Measurements from ENCODE around the gene IFT22.
"Not testable (repeated sequence)": the region's sequence is repeated elsewhere in the genome, so short reads cannot be mapped to it uniquely, and the experiment has no call there.

The IFT22 gene

DNA sequence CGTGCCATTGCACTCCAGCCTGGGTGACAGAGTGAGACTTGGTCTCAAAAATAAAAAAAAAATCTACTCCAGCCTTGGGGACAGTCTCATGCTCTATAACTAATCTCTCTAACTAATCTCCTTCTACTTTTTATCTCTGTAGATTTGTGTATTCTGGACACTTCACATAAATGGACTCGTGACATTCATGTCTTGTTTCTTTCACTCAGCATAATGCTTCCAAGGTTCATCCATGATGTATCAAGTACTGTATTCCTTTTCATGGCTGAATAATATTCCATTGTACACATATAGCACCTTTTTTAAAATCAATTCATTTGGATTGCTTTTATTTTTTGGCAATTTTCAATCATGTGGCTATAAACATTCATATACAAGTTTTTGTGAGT, 31.3 kb upstream of the IFT22 start:
- no peak overlapping the region for H3K4me3 ChIP-seq (ENCODE audit: low read depth, low read length)
- H3K27me3 ChIP-seq (ENCODE audit: control insufficient read depth, insufficient read depth, low read length): no peaks in the 10 kb centered on the region
- no peak overlapping the region for H3K27ac ChIP-seq (ENCODE audit: low read depth, low read length)
- H3K9ac ChIP-seq (ENCODE audit: low read depth, low read length): no peak overlapping the region
- H3K4me1 ChIP-seq (ENCODE audit: control insufficient read depth, insufficient read depth, low read length): no peaks in the 10 kb centered on the region
- H3K36me3 ChIP-seq (ENCODE audit: control insufficient read depth, insufficient read depth, low read length): no peaks in the 10 kb centered on the region
- no peaks in the 10 kb centered on the region for H3K9me3 ChIP-seq (ENCODE audit: control insufficient read depth, insufficient read depth, low read length)

DNA sequence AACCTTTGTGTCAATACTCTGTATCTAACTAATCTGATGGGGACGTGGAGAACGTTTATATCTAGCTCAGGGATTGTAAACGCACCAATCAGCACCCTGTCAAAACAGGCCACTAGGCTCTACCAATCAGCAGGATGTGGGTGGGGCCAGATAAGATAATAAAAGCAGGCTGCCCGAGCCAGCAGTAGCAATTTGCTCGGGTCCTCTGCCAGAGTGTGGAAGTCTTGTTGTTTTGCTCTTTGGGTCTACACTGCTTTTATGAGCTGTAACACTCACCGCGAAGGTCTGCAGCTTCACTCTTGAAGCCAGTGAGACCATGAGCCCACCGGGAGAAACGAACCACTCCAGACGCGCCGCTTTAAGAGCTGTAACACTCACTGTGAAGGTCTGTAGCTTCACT, 27.7 kb upstream of the IFT22 start:
- not testable (repeated sequence) for H3K9me3 ChIP-seq (ENCODE audit: control insufficient read depth, insufficient read depth, low read length); H3K9ac ChIP-seq (ENCODE audit: low read depth, low read length); H3K4me3 ChIP-seq (ENCODE audit: low read depth, low read length)

DNA sequence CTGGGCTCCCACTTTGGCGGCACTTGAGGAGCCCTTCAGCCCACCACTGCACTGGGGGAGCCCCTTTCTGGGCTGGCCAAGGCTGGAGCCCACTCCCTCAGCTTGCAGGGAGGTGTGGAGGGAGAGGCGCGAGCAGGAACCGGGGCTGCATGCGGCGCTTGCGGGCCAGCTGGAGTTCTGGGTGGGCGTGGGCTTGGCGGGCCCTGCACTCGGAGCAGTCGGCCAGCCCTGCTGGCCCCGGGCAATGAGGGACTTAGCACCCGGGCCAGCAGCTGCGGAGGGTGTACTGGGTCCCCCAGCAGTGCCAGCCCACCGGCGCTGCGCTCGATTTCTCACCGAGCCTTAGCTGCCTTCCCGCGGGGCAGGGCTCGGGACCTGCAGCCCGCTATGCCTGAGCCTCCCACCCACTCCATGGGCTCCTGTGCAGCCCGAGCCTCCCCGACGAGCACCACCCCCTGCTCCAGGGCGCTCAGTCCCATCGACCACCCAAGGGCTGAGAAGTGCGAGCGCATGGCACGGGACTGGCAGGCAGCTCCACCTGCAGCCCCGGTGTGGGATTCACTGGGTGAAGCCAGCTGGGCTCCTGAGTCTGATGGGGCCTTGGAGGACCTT, 26.9 kb upstream of the IFT22 start:
- not testable (repeated sequence) for H3K27me3 ChIP-seq (ENCODE audit: control insufficient read depth, insufficient read depth, low read length); H3K4me3 ChIP-seq (ENCODE audit: low read depth, low read length); H3K9ac ChIP-seq (ENCODE audit: low read depth, low read length)

More for the DNA sequence above, 27.7 kb upstream of the IFT22 start:
- not testable (repeated sequence) for H3K36me3 ChIP-seq (ENCODE audit: control insufficient read depth, insufficient read depth, low read length); H3K27ac ChIP-seq (ENCODE audit: low read depth, low read length); H3K4me1 ChIP-seq (ENCODE audit: control insufficient read depth, insufficient read depth, low read length); H3K27me3 ChIP-seq (ENCODE audit: control insufficient read depth, insufficient read depth, low read length)

DNA sequence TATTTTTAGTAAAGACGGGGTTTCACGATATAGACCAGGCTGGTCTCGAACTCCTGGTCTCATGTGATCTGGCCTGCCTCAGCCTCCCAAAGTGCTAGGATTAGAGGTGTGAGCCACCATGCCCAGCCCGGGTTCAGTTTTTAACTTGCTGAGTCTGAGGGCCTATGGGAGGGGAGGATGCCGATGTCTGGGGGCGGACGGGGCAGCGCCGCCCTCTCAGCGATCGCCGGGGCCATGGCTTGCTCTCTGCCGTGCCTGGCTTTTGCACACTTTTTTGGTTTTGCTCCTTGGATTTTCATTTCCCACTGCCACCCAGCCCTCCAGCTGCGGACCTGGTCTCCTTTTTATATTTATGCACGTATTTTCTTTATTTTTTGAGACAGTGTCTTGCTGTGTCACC, 25.9 kb upstream of the IFT22 start:
- no peak overlapping the region for H3K4me3 ChIP-seq (ENCODE audit: low read depth, low read length)
- H3K9me3 ChIP-seq (ENCODE audit: control insufficient read depth, insufficient read depth, low read length): no peaks in the 10 kb centered on the region
- no peaks in the 10 kb centered on the region for H3K4me1 ChIP-seq (ENCODE audit: control insufficient read depth, insufficient read depth, low read length)
- H3K27ac ChIP-seq (ENCODE audit: low read depth, low read length): no peak overlapping the region
- no peak overlapping the region for H3K9ac ChIP-seq (ENCODE audit: low read depth, low read length)
- no peaks in the 10 kb centered on the region for H3K36me3 ChIP-seq (ENCODE audit: control insufficient read depth, insufficient read depth, low read length)
- H3K27me3 ChIP-seq (ENCODE audit: control insufficient read depth, insufficient read depth, low read length): no peaks in the 10 kb centered on the region

More for the DNA sequence above, 26.9 kb upstream of the IFT22 start:
- H3K4me1 ChIP-seq (ENCODE audit: control insufficient read depth, insufficient read depth, low read length); H3K27ac ChIP-seq (ENCODE audit: low read depth, low read length); H3K36me3 ChIP-seq (ENCODE audit: control insufficient read depth, insufficient read depth, low read length); H3K9me3 ChIP-seq (ENCODE audit: control insufficient read depth, insufficient read depth, low read length): not testable (repeated sequence)

GRCh38 chr7:101342892-101343291, 21.3 kb upstream of the IFT22 start:
- no peak overlapping the region for H3K4me3 ChIP-seq (ENCODE audit: low read depth, low read length)
- H3K4me1 ChIP-seq (ENCODE audit: control insufficient read depth, insufficient read depth, low read length): no peaks in the 10 kb centered on the region
- H3K27me3 ChIP-seq (ENCODE audit: control insufficient read depth, insufficient read depth, low read length): no peaks in the 10 kb centered on the region
- no peaks in the 10 kb centered on the region for H3K9me3 ChIP-seq (ENCODE audit: control insufficient read depth, insufficient read depth, low read length)
- H3K9ac ChIP-seq (ENCODE audit: low read depth, low read length): no peak overlapping the region
- H3K36me3 ChIP-seq (ENCODE audit: control insufficient read depth, insufficient read depth, low read length): no peaks in the 10 kb centered on the region
- no peak overlapping the region for H3K27ac ChIP-seq (ENCODE audit: low read depth, low read length)

DNA sequence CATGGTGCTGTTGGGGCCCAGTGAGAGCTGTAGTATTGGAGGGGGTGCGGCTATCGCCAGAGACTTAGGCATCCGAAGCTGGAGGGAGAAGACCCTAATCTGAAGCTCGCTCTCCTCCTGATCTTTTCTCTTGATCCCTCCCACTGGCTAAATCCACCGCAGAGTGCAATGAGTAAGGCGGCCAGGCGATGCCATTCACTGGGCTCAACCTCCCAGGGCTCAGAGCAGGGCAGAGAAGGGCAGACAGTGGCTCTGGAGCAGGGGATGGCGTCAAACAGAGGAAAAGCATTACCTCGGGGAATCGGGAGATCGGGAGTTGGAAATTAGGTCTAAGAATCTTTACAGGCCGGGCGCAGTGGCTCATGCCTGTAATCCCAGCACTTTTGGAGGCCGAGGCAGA, 18.8 kb upstream of the IFT22 start:
- Histone ChIP-seq H3K9ac (ENCODE audit: low read depth, low read length) (no peak overlapping the region), H3K4me3 (ENCODE audit: low read depth, low read length) (no peak overlapping the region), H3K4me1 (ENCODE audit: control insufficient read depth, insufficient read depth, low read length) (no peaks in the 10 kb centered on the region), H3K27ac (ENCODE audit: low read depth, low read length) (no peak overlapping the region), H3K9me3 (ENCODE audit: control insufficient read depth, insufficient read depth, low read length) (no peaks in the 10 kb centered on the region), H3K36me3 (ENCODE audit: control insufficient read depth, insufficient read depth, low read length) (no peaks in the 10 kb centered on the region), H3K27me3 (ENCODE audit: control insufficient read depth, insufficient read depth, low read length) (no peaks in the 10 kb centered on the region)

- no peak overlapping the region for H3K9ac ChIP-seq (ENCODE audit: low read depth, low read length)
- no peaks in the 10 kb centered on the region for H3K9me3 ChIP-seq (ENCODE audit: control insufficient read depth, insufficient read depth, low read length)
- no peaks in the 10 kb centered on the region for H3K4me1 ChIP-seq (ENCODE audit: control insufficient read depth, insufficient read depth, low read length)
- no peaks in the 10 kb centered on the region for H3K36me3 ChIP-seq (ENCODE audit: control insufficient read depth, insufficient read depth, low read length)
- no peak overlapping the region for H3K27ac ChIP-seq (ENCODE audit: low read depth, low read length)
- H3K27me3 ChIP-seq (ENCODE audit: control insufficient read depth, insufficient read depth, low read length): no peaks in the 10 kb centered on the region
- no peak overlapping the region for H3K4me3 ChIP-seq (ENCODE audit: low read depth, low read length)
Observed at GRCh38 chr7:101333912-101334311, 12.3 kb upstream of the IFT22 start.

GRCh38 chr7:101332026-101332425, 10.4 kb upstream of the IFT22 start:
- H3K9ac ChIP-seq (ENCODE audit: low read depth, low read length): no peak overlapping the region
- H3K27ac ChIP-seq (ENCODE audit: low read depth, low read length): no peak overlapping the region
- no peaks in the 10 kb centered on the region for H3K36me3 ChIP-seq (ENCODE audit: control insufficient read depth, insufficient read depth, low read length)
- H3K4me3 ChIP-seq (ENCODE audit: low read depth, low read length): no peak overlapping the region
- no peaks in the 10 kb centered on the region for H3K9me3 ChIP-seq (ENCODE audit: control insufficient read depth, insufficient read depth, low read length)
- H3K27me3 ChIP-seq (ENCODE audit: control insufficient read depth, insufficient read depth, low read length): no peaks in the 10 kb centered on the region
- H3K4me1 ChIP-seq (ENCODE audit: control insufficient read depth, insufficient read depth, low read length): no peaks in the 10 kb centered on the region

DNA sequence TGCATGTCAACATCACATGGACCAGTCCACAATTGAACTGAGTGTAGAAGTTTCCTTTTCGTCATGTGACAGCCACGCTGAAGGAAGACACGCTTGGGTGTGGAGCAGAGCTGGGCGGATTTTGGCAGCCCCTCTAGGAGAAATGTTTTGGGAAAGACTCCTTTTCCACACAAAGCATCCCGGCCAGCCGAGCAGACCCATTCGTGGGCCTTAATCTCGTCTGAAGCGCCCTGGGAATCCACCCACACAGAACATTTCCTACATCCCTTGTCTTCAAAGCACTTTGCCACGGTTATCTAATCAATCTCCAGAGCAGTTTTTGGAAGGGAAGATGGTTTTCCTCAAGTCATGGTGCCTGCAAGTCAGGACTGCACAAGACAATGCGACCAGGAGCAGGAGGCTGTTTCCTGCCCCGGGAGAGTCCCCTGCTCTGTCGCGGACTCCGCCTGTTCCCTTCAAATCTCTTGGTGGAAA, 8.4 kb upstream of the IFT22 start:
- no peak overlapping the region for H3K9ac ChIP-seq (ENCODE audit: low read depth, low read length)
- H3K4me1 ChIP-seq (ENCODE audit: control insufficient read depth, insufficient read depth, low read length): no peaks in the 10 kb centered on the region
- no peak overlapping the region for H3K4me3 ChIP-seq (ENCODE audit: low read depth, low read length)
- H3K27me3 ChIP-seq (ENCODE audit: control insufficient read depth, insufficient read depth, low read length): no peaks in the 10 kb centered on the region
- H3K27ac ChIP-seq (ENCODE audit: low read depth, low read length): no peak overlapping the region
- H3K36me3 ChIP-seq (ENCODE audit: control insufficient read depth, insufficient read depth, low read length): no peaks in the 10 kb centered on the region
- H3K9me3 ChIP-seq (ENCODE audit: control insufficient read depth, insufficient read depth, low read length): no peaks in the 10 kb centered on the region

- Histone ChIP-seq H3K9ac (ENCODE audit: low read depth, low read length) (no peak overlapping the region), H3K27me3 (ENCODE audit: control insufficient read depth, insufficient read depth, low read length) (no peaks in the 10 kb centered on the region), H3K36me3 (ENCODE audit: control insufficient read depth, insufficient read depth, low read length) (no peaks in the 10 kb centered on the region)
Observed at GRCh38 chr7:101328159-101328558, 6.5 kb upstream of the IFT22 start.

DNA sequence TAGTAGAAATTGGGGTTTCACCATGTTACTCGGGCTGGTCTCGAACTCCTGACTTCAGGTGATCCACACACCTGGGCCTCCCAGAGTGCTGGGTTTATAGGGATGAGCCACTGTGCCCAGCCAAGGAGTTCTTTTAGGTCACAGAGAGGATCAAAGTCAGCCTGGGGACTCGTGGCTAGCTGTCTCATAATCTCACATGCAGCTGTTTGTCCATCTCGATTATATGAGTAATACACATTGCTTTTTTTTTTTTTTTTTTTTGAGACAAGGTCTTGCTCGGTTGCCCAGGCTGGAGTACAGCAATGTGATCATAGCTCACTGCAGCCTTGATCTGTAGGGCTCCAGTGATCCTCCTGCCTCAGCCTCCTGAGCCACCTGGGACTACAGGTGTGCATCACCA, 2.2 kb downstream of the IFT22 start:
- Histone ChIP-seq H3K36me3 (ENCODE audit: control insufficient read depth, insufficient read depth, low read length) (peaks cover 18% of the 10 kb centered on the region), H3K27me3 (ENCODE audit: control insufficient read depth, insufficient read depth, low read length) (no peaks in the 10 kb centered on the region), H3K27ac (ENCODE audit: low read depth, low read length) (no peak overlapping the region), H3K9ac (ENCODE audit: low read depth, low read length) (no peak overlapping the region), H3K4me3 (ENCODE audit: low read depth, low read length) (no peak overlapping the region), H3K4me1 (ENCODE audit: control insufficient read depth, insufficient read depth, low read length) (peaks cover 4% of the 10 kb centered on the region; the same call in 1 of the 2 replicates), H3K9me3 (ENCODE audit: control insufficient read depth, insufficient read depth, low read length) (no peaks in the 10 kb centered on the region)

More at GRCh38 chr7:101328159-101328558, 6.5 kb upstream of the IFT22 start:
- Histone ChIP-seq H3K9me3 (ENCODE audit: control insufficient read depth, insufficient read depth, low read length) (no peaks in the 10 kb centered on the region), H3K27ac (ENCODE audit: low read depth, low read length) (no peak overlapping the region), H3K4me3 (ENCODE audit: low read depth, low read length) (no peak overlapping the region), H3K4me1 (ENCODE audit: control insufficient read depth, insufficient read depth, low read length) (no peaks in the 10 kb centered on the region)
